Loucy (cell line): Measurements from ENCODE around the gene CCNJL.

Experiments used
- H2AFZ ChIP-seq: fragments of 200-600 bp; sonication (generic); 2 replicates; pipeline ENCODE4 v1.6.0; 2016; ENCODE audit warnings: antibody characterized with exemption, mild to moderate bottlenecking, low read length, moderate library complexity
- H3F3A ChIP-seq: fragments of 200-600 bp; 2 replicates; pipeline ENCODE4 v1.6.0; 2016; ENCODE audit warnings: antibody characterized with exemption, low read depth, mild to moderate bottlenecking
- H3K27me3 ChIP-seq: fragments of 200-600 bp; sonication (generic); 2 replicates; pipeline ENCODE4 v1.6.1; 2014; ENCODE audit warnings: low read length, mild to moderate bottlenecking; ENCODE audit not compliant: insufficient read depth, poor library complexity, severe bottlenecking
- H3K36me3 ChIP-seq: fragments of 200-600 bp; sonication (generic); 2 replicates; pipeline ENCODE4 v1.6.1; 2016; ENCODE audit warnings: low read length; ENCODE audit not compliant: insufficient read depth
- H3K4me1 ChIP-seq: fragments of 200-600 bp; sonication (generic); 2 replicates; pipeline ENCODE4 v1.5.1; 2014; ENCODE audit warnings: low read length, mild to moderate bottlenecking; ENCODE audit not compliant: insufficient read depth, poor library complexity, severe bottlenecking
- H3K4me2 ChIP-seq: fragments of 200-600 bp; sonication (generic); 2 replicates; pipeline ENCODE4 v1.6.0; 2014; ENCODE audit warnings: antibody characterized with exemption, low read length, low read depth, mild to moderate bottlenecking; ENCODE audit not compliant: poor library complexity, severe bottlenecking
- H3K4me3 ChIP-seq: fragments of 200-600 bp; sonication (generic); 2 replicates; pipeline ENCODE4 v1.5.1; 2014; ENCODE audit warnings: low read length, mild to moderate bottlenecking, mixed read lengths; ENCODE audit not compliant: poor library complexity, severe bottlenecking
- H3K79me2 ChIP-seq: fragments of 200-600 bp; sonication (generic); 2 replicates; pipeline ENCODE4 v1.6.1; 2014; ENCODE audit warnings: low read length; ENCODE audit not compliant: insufficient read depth
- H3K9ac ChIP-seq: fragments of 200-600 bp; sonication (generic); 2 replicates; pipeline ENCODE4 v1.6.0; 2014; ENCODE audit warnings: mild to moderate bottlenecking, low read depth, low read length, moderate library complexity; ENCODE audit not compliant: poor library complexity, severe bottlenecking
- H3K9me2 ChIP-seq: fragments of 200-600 bp; sonication (generic); replicated peaks from 2 replicates; pipeline ENCODE4 v1.6.1; 2016; ENCODE audit warnings: low read depth, low read length, mixed read lengths
- H3K9me3 ChIP-seq: fragments of 200-600 bp; sonication (generic); 2 replicates; pipeline ENCODE4 v1.6.1; 2014; ENCODE audit warnings: mild to moderate bottlenecking, antibody characterized with exemption, low read length, low read depth; ENCODE audit not compliant: insufficient read depth
- H4K20me1 ChIP-seq: fragments of 200-600 bp; sonication (generic); 2 replicates; pipeline ENCODE4 v1.6.0; 2014; ENCODE audit warnings: antibody characterized with exemption, low read length, mild to moderate bottlenecking; ENCODE audit not compliant: insufficient read depth, poor library complexity, severe bottlenecking
- EZH2phosphoT487 ChIP-seq: fragments of 200-600 bp; IDR thresholded peaks from 2 replicates; pipeline ENCODE4 v1.6.1; 2018; ENCODE audit warnings: antibody characterized with exemption, mild to moderate bottlenecking, moderate library complexity, borderline replicate concordance
- TF ChIP-seq, protein P1 (sequence below): fragments of 200-600 bp; sonication (generic); conservative IDR thresholded peaks from 2 replicates; pipeline ENCODE4 v1.5.1; 2014; ENCODE audit warnings: mild to moderate bottlenecking, antibody characterized with exemption, low read length

CCNJL gene, protein sequence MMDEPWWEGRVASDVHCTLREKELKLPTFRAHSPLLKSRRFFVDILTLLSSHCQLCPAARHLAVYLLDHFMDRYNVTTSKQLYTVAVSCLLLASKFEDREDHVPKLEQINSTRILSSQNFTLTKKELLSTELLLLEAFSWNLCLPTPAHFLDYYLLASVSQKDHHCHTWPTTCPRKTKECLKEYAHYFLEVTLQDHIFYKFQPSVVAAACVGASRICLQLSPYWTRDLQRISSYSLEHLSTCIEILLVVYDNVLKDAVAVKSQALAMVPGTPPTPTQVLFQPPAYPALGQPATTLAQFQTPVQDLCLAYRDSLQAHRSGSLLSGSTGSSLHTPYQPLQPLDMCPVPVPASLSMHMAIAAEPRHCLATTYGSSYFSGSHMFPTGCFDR

GRCh38 chr5:160312134-160312959 lies at the start of gene CCNJL:
Gene CCNJL, minus strand, starts transcription at chr5:160312564. Its CDS starts 641 bp downstream, at chr5:160311923.
- H3K4me1 ChIP-seq: peaks cover 31% of the 10 kb centered on the region
- TF ChIP-seq, protein P1, sequence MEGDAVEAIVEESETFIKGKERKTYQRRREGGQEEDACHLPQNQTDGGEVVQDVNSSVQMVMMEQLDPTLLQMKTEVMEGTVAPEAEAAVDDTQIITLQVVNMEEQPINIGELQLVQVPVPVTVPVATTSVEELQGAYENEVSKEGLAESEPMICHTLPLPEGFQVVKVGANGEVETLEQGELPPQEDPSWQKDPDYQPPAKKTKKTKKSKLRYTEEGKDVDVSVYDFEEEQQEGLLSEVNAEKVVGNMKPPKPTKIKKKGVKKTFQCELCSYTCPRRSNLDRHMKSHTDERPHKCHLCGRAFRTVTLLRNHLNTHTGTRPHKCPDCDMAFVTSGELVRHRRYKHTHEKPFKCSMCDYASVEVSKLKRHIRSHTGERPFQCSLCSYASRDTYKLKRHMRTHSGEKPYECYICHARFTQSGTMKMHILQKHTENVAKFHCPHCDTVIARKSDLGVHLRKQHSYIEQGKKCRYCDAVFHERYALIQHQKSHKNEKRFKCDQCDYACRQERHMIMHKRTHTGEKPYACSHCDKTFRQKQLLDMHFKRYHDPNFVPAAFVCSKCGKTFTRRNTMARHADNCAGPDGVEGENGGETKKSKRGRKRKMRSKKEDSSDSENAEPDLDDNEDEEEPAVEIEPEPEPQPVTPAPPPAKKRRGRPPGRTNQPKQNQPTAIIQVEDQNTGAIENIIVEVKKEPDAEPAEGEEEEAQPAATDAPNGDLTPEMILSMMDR: no peak
- no peak for TF ChIP-seq EZH2phosphoT487
- no peaks in the 10 kb centered on the region; the same call in 1 of the 2 replicates for H3F3A ChIP-seq
- peak within 1 kb of the TSS; percentile 81 for H3K4me3 ChIP-seq
- H3K27me3 ChIP-seq: no peaks in the 10 kb centered on the region
- H3K9ac ChIP-seq: peak within 1 kb of the TSS; percentile 70
- H2AFZ ChIP-seq: peak within 1 kb of the TSS; percentile 73
- H4K20me1 ChIP-seq: peaks cover 6% of the 10 kb centered on the region
- no peaks in the 10 kb centered on the region for H3K36me3 ChIP-seq
- peaks cover 52% of the 10 kb centered on the region for H3K79me2 ChIP-seq
- H3K9me3 ChIP-seq: no peaks in the 10 kb centered on the region
- peak within 1 kb of the TSS; percentile 89 for H3K4me2 ChIP-seq
- no peaks in the 10 kb centered on the region for H3K9me2 ChIP-seq

DNA sequence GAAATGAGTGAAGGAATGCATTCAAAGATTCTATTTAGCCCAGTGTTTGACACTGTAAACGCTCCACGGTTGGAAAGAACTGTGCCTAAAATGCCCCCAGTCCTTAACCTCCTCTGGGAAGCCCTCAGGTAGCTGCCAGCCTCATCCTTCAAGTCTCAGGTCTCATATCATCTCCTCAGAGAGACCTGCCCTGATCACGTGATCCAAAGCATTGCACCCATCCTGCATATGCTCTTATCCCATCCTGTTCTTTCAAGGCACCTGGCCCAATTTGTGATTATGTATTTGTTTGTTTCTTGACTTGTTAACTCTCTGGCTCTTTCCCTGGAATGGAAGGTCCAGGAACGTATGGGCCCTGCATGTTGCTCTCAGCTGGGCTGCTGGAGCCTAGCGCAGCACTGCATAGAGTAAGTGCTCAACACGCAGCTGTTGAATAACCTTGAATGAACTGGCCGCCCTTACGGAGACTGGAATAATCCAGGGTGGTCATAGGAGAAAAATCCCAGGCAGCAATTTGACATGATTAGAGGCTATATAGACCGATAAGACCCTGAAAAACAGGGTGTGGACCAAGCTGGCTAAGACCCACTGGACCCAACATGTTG lies 49.4 kb upstream of the CCNJL start:
- no peaks in the 10 kb centered on the region for H3K9me2 ChIP-seq
- TF ChIP-seq, protein P1: no peak
- no peak for TF ChIP-seq EZH2phosphoT487

GRCh38 chr5:160360310-160360709 lies 47.9 kb upstream of the CCNJL start:
- Histone ChIP-seq H3K36me3 (no peaks in the 10 kb centered on the region), H3K4me3 (no peak overlapping the region), H3K9ac (no peak overlapping the region)

More for the DNA sequence above, 49.4 kb upstream of the CCNJL start:
- Histone ChIP-seq H3K79me2 (no peaks in the 10 kb centered on the region), H3K27me3 (no peaks in the 10 kb centered on the region), H3K36me3 (no peaks in the 10 kb centered on the region), H3K9me3 (no peaks in the 10 kb centered on the region), H2AFZ (no peak overlapping the region), H3F3A (no peaks in the 10 kb centered on the region), H4K20me1 (no peaks in the 10 kb centered on the region), H3K4me1 (no peaks in the 10 kb centered on the region), H3K4me2 (no peak overlapping the region), H3K9ac (no peak overlapping the region), H3K4me3 (no peak overlapping the region)

More at GRCh38 chr5:160360310-160360709, 47.9 kb upstream of the CCNJL start:
- no peaks in the 10 kb centered on the region for H3K79me2 ChIP-seq
- TF ChIP-seq, protein P1: no peak
- TF ChIP-seq EZH2phosphoT487: no peak
- no peaks in the 10 kb centered on the region for H3K9me3 ChIP-seq
- H3K4me2 ChIP-seq: no peak overlapping the region
- H2AFZ ChIP-seq: no peak overlapping the region
- H3F3A ChIP-seq: no peaks in the 10 kb centered on the region
- H3K9me2 ChIP-seq: no peaks in the 10 kb centered on the region
- no peaks in the 10 kb centered on the region for H3K4me1 ChIP-seq
- H3K27me3 ChIP-seq: no peaks in the 10 kb centered on the region
- H4K20me1 ChIP-seq: no peaks in the 10 kb centered on the region
